Measurements from ENCODE around the gene GPR150. TPM values are rescaled to one million over a fixed set of nuclear protein-coding genes. Genes with fewer than 3 reads are reported as not detected.

GPR150 gene
- polyA plus RNA-seq, 1 donor (not counting 4 experiments of a cell fraction or from before 2014, with no cell fraction given): 0.07 TPM

- no peaks in the 10 kb centered on the region for H3K27me3 ChIP-seq (ENCODE audit: control insufficient read depth, extremely low read depth, insufficient read depth, low read length)
- H3K9me3 ChIP-seq (ENCODE audit: control insufficient read depth, low read depth, low read length): no peaks in the 10 kb centered on the region
- H3K4me1 ChIP-seq (ENCODE audit: control insufficient read depth, extremely low read depth, insufficient read depth, low read length): peaks cover 11% of the 10 kb centered on the region
- TF ChIP-seq EZH2 (IDR thresholded peaks at IDR 0.05; ENCODE audit: low read length) (no peak), CTCF (optimal IDR thresholded peaks at IDR 0.05 in 1 of 3, IDR thresholded peaks at IDR 0.05 in 1 of 3, conservative IDR thresholded peaks at IDR 0.05 in 1 of 3; ENCODE audit: extremely low read depth in 1 of 3, insufficient read depth in 2 of 3, low read length in 3 of 3) (no peak)
- DNase-seq (ENCODE audit: low read depth, low spot score) (no peak), FAIRE-seq (no peak)
- no peak overlapping the region for H3K4me3 ChIP-seq (ENCODE audit: control insufficient read depth in 2 of 3, extremely low read depth in 1 of 3, insufficient read depth in 2 of 3, low read depth in 1 of 3, low read length in 3 of 3)
- dilution Hi-C loops (cut with MboI; ENCODE audit: extremely low pct_ligation_motif_present, low sequenced_read_pairs): no loop called here
- no peak overlapping the region for H3K4me2 ChIP-seq (ENCODE audit: control insufficient read depth, extremely low read depth, insufficient read depth, low read depth, low read length)
- peak overlapping the region; percentile 32 for H3K27ac ChIP-seq (ENCODE audit: control insufficient read depth, insufficient read depth, low read length)
- no peaks in the 10 kb centered on the region for H4K20me1 ChIP-seq (ENCODE audit: control insufficient read depth, extremely low read depth, insufficient read depth, low read length)
- H3K79me2 ChIP-seq (ENCODE audit: control insufficient read depth, insufficient read depth, low read length): no peaks in the 10 kb centered on the region
- no peak overlapping the region for H3K9ac ChIP-seq (ENCODE audit: control insufficient read depth, extremely low read depth, insufficient read depth, low read length)
- H2AFZ ChIP-seq (ENCODE audit: control insufficient read depth, low read length): no peak overlapping the region
- no peaks in the 10 kb centered on the region for H3K9me1 ChIP-seq (ENCODE audit: control insufficient read depth, extremely low read depth, insufficient read depth, low read length)
- no peaks in the 10 kb centered on the region for H3K36me3 ChIP-seq (ENCODE audit: control insufficient read depth in 2 of 2, extremely low read depth in 1 of 2, insufficient read depth in 2 of 2, low read length in 2 of 2)
Observed at GRCh38 chr5:95590880-95591279, 29.0 kb upstream of the GPR150 start.

DNA sequence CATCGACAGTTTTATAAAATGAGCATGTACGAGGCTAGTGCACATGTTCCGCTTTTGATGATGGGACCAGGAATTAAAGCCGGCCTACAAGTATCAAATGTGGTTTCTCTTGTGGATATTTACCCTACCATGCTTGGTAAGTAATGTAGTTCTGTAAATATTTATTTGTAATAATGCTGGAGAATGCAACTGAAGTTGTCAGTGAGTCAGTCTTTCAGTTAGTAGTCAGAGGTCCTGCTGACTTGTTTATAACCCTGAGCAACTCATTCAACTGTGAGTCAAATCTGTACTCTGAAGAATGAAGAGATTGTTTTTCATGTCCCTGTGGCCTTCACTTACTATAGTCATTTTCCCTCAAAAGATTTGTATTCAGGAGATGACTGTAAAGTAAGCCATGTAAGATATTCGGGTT, 28.4 kb upstream of the GPR150 start:
- peaks cover 11% of the 10 kb centered on the region for H3K4me1 ChIP-seq (ENCODE audit: control insufficient read depth, extremely low read depth, insufficient read depth, low read length)
- no peak overlapping the region for H2AFZ ChIP-seq (ENCODE audit: control insufficient read depth, low read length)
- no peak overlapping the region for H3K9ac ChIP-seq (ENCODE audit: control insufficient read depth, extremely low read depth, insufficient read depth, low read length)
- no peaks in the 10 kb centered on the region for H3K79me2 ChIP-seq (ENCODE audit: control insufficient read depth, insufficient read depth, low read length)
- H3K4me3 ChIP-seq (ENCODE audit: control insufficient read depth in 2 of 3, extremely low read depth in 1 of 3, insufficient read depth in 2 of 3, low read depth in 1 of 3, low read length in 3 of 3): no peak overlapping the region
- H3K27ac ChIP-seq (ENCODE audit: control insufficient read depth, insufficient read depth, low read length): peak overlapping the region; percentile 44
- DNase-seq (ENCODE audit: low read depth, low spot score) (peak; percentile 48), FAIRE-seq (peak; percentile 77)
- dilution Hi-C loops (cut with MboI; ENCODE audit: extremely low pct_ligation_motif_present, low sequenced_read_pairs): no loop called here
- no peak for TF ChIP-seq EZH2 (IDR thresholded peaks at IDR 0.05; ENCODE audit: low read length)
- no peak for TF ChIP-seq CTCF (optimal IDR thresholded peaks at IDR 0.05 in 1 of 3, IDR thresholded peaks at IDR 0.05 in 1 of 3, conservative IDR thresholded peaks at IDR 0.05 in 1 of 3; ENCODE audit: extremely low read depth in 1 of 3, insufficient read depth in 2 of 3, low read length in 3 of 3)
- H3K9me1 ChIP-seq (ENCODE audit: control insufficient read depth, extremely low read depth, insufficient read depth, low read length): no peaks in the 10 kb centered on the region
- no peaks in the 10 kb centered on the region for H3K36me3 ChIP-seq (ENCODE audit: control insufficient read depth in 2 of 2, extremely low read depth in 1 of 2, insufficient read depth in 2 of 2, low read length in 2 of 2)
- no peak overlapping the region for H3K4me2 ChIP-seq (ENCODE audit: control insufficient read depth, extremely low read depth, insufficient read depth, low read depth, low read length)
- H3K27me3 ChIP-seq (ENCODE audit: control insufficient read depth, extremely low read depth, insufficient read depth, low read length): no peaks in the 10 kb centered on the region
- H4K20me1 ChIP-seq (ENCODE audit: control insufficient read depth, extremely low read depth, insufficient read depth, low read length): no peaks in the 10 kb centered on the region
- no peaks in the 10 kb centered on the region for H3K9me3 ChIP-seq (ENCODE audit: control insufficient read depth, low read depth, low read length)

All from keratinocyte (primary cell).